TTC549 (cell line): ENCODE measurements around the gene ZFYVE26.
"Not testable (repeated sequence)": the region's sequence is repeated elsewhere in the genome, so short reads cannot be mapped to it uniquely, and the experiment has no call there.

Source experiments
- FAIRE-seq: peaks from 2 replicates; lab custom pipeline; 2012; peaks lifted over from hg19 to GRCh38; lab: Jason Lieb, UNC

ZFYVE26 gene

DNA sequence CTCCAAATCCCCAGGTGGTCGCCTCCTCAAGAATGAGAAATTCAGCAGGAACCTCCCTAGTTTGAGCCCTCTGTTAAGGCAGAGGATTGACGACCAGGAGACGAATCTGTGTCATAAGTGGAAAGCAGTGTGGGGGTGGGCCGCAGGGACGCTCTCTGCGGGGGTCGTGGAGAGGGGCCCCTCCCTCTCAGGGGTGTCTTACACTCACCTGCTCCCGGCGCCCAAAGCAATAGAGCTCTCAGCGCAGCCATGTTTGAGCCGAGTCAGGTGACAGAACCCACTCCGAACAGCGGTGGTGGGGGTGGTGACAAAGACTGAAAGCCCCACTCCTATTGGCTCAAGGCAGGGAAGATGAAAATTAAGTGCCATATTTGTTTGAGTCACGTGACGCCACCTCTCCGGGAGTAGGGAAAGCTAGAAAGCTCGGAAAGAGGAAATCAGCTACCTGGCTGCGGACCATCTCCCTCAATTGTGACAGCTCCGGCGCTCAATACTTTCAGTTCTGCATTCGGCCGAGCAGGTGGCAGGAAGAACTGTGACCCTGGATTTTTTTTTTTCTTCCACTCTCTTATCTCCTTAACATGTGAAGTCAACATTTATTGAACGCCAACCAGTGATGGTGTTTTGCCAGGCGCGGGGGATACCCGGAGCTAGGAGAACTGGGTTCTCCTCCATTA is at the start of gene ZFYVE26:
Gene ZFYVE26, minus strand, starts transcription at position 265 of the 677 bp plus-strand sequence. CDS start 627 bp downstream, outside the sequence.
- FAIRE-seq = peak; percentile 87

- no peak for FAIRE-seq
These were observed 46.8 kb upstream of the ZFYVE26 start for GRCh38 chr14:67863223-67863622.

- FAIRE-seq = no peak
These were observed 42.9 kb upstream of the ZFYVE26 start for GRCh38 chr14:67859169-67859749.

DNA sequence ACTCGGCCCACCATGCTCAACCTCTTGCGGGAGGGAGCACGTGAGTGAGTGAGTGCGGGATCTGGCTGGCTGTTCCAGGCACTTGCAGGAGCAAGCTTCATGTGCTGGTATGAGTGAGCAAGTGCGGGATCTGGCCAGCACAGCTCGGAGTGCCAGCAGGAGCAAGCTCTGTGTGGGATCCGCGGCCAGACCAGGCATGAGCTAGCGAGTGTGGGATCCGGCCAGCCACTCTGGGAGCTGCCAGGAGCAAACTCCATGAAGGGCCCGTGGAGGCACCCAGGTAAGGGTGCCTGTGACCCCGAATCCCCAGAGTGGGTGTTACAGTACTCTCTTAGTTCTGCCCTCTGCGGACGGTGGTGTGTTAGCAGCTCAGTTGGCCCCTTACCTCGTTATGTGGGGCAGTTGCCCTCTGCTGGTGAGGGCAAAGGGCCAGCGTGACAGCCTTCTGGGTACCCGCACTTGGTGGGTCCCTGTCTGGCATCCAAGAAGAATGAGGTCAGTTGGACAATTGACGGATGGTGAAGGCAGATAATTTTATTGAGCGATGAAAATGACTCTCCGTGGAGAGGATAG is 41.5 kb upstream of the ZFYVE26 start:
- FAIRE-seq = no peak

GRCh38 chr14:67856827-67857226 is 40.4 kb upstream of the ZFYVE26 start:
- FAIRE-seq = no peak

DNA sequence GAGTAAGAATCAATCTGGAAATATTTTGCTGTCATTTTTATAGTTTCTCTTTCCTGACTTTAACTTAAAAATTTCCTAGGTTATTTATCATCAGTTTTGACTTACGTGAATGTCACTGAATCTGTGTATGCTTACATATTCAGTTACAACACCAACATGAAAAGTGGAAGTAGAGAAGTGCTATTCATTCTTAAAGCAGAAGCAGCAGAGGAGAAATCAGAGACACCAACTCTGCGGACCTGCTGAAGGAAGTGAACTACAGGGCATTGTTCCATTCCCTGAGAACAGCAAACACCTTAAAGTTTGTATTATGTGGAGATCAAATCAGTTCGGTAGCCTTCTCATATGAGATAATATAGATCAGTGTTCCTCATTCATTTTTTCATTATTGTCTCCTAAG is 37.3 kb upstream of the ZFYVE26 start:
- no peak for FAIRE-seq

DNA sequence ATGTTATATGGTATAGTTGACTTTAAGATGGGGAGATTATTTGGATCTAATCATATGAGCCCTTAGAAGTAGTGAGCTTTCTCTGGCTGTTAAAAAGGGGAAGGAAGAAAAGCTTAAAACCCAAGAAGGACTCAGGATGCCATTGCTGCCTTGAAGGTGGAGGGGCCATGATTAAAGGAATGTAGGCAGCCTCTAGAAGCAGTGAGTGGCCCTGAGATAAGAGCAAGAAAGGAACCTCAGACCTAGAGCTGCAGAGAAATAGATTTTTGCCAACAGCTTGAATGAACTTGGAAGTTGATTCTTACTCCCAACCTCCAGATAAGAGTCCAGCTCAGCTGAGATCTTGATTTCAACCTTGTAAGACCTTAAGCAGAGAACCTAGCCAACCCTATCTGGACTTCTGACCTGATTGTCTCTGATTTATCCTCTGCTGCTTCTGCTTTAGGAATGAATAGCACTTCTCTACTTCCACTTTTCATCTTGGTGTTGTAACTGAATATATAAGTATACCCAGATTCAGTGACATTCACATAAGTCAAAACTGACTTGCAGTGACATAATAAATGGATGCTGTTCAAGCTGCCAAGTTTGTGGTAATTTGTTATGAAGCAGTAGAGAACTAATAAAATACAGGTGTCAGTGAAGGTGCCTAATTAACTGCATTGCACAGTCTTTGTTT is 36.7 kb upstream of the ZFYVE26 start:
- FAIRE-seq = no peak

DNA sequence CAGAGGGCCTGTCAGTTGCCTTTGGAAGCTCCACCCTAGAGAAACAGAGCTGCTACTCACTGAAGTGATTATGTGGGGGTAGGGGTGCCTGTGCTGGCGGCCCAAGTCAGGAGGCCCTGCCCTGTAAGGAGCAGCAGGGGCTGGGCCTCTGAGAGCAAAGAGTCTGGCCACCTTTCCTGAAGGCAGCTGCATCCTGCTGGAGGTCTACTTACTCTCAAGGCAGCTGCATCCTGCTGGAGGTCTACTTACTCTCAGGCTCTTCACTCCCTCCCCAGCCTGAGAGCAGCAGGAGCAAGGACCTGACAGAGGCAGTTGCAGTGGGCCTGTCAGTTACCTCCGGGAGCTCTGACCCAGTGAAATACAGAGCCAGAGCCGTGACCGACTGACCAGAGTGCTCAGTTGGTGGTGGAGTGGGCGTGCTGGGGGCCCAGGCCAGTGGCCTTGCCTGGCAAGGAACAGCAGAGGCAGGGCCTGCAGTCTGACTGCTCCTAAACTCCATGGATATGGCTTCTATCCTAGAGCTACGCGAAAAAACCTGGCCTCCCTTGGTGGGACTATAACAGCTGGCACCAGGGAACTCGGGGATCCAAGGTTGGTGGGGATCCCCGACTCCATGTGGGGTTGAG is 35.5 kb upstream of the ZFYVE26 start:
- no peak for FAIRE-seq

GRCh38 chr14:67850066-67850830 is 33.9 kb upstream of the ZFYVE26 start:
- FAIRE-seq = no peak

- FAIRE-seq = no peak
These were observed 29.7 kb upstream of the ZFYVE26 start for GRCh38 chr14:67846029-67846610.

GRCh38 chr14:67837011-67837624 is 20.7 kb upstream of the ZFYVE26 start:
- FAIRE-seq = peak; percentile 98

- FAIRE-seq = peak; percentile 58
These were observed 19.2 kb upstream of the ZFYVE26 start for GRCh38 chr14:67835596-67835995.

DNA sequence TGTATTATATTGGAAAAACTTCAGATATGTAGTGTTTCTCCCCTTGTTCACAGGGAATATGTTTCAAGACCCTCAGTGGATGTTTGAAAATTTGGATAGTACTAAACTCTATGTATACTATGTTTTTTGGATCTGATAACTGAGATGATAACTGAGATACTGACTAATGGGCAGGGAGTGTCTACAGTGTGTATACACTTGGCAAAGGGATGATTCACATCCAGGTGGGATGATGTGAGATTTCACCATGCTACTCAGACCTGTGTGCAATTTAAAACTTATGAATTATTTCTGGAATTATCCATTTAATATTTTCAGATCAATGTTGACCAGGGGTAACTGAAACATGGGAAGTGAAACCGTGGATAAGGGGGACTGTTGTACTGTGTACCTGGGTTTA is 17.0 kb upstream of the ZFYVE26 start:
- FAIRE-seq = no peak

GRCh38 chr14:67831113-67831512 is 14.7 kb upstream of the ZFYVE26 start:
- no peak for FAIRE-seq

GRCh38 chr14:67821121-67821520 is 4.7 kb upstream of the ZFYVE26 start:
- no peak for FAIRE-seq

DNA sequence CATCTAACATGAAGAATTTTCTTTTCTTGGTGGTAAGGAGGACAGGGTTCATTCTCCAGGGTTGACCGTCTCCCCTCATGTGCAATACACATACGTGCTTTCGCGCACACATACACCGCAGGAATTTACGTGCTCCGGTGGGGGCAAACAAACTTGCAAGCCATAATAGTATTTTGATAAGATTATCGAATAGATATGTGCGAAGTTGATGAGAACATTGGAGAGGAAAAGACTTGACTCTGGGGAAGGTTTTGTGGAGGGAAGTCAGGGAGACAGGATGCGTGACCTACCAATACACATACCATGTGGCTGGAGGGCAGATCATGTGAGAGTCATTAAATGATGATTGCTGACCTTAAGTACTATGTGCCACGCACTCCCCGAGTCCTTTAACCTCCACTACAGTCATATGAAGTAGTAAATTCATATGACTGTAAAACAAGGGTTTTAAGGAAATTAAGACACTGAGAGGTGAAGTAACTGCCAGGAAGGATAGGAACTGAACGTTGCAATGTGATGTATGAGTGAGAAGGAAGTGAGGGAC is 4.1 kb upstream of the ZFYVE26 start:
- FAIRE-seq = peak; percentile 93

DNA sequence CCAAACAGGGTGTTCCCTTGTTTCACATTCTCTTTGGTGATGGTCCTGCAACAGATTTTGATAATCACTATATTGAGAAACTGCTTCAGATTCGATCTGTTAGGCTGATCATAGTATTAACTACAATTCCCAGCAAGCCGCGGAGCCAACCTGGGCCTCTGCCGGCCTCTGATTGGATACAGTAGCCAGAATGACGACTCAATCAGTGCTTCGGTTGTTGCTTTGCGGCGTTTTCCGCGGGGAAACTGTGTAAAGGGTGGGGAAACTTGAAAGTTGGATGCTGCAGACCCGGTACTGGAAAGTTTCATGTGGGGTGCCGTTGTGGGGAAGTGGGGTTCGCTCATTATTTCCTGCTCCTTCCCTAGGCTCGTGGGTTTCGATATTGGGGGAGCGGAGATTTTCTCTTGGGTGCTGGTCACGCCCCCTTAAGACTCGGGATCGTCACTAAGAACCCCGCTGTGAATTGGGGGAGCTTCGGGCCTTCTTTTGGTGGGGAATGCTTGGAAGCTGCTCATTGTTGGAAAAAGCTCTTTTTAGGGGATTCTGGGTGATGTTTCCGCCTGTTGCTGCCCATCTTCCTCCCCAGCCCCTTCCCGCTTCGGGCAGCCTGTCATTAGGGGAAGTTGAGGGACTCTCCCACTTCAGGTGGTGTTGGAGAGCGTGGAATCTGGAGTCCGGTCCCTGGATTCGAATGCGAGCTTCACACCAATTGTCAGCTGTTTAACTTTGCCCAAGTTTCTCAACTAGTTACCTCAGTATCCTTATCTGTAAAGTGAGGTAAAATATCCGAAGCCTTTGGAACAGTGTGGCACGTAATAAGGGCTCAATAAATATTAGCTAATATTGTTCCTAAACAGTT is 3.4 kb upstream of the ZFYVE26 start, which contains the start of gene RAD51B:
Gene RAD51B, plus strand, starts transcription at position 217 of the 859 bp plus-strand sequence.
- FAIRE-seq = peak; percentile 88

GRCh38 chr14:67818476-67818875 is 2.1 kb upstream of the ZFYVE26 start:
- FAIRE-seq = not testable (repeated sequence)

- no peak for FAIRE-seq
These were observed 1.5 kb upstream of the ZFYVE26 start for GRCh38 chr14:67817750-67818438.
